GM19239 (cell line): ENCODE data around the gene RBMS2.
"Not testable (repeated sequence)": the region's sequence is repeated elsewhere in the genome, so short reads cannot be mapped to it uniquely, and the experiment has no call there.

Experiments used
- DNase-seq: peaks from one replicate; pipeline ENCODE4 v3.0.0; 2011; ENCODE audit warnings: low spot score; ENCODE audit not compliant: insufficient read length
- FAIRE-seq: peaks from 2 replicates; lab custom pipeline; 2011; peaks lifted over from hg19 to GRCh38; lab: Jason Lieb, UNC

The RBMS2 gene, protein sequence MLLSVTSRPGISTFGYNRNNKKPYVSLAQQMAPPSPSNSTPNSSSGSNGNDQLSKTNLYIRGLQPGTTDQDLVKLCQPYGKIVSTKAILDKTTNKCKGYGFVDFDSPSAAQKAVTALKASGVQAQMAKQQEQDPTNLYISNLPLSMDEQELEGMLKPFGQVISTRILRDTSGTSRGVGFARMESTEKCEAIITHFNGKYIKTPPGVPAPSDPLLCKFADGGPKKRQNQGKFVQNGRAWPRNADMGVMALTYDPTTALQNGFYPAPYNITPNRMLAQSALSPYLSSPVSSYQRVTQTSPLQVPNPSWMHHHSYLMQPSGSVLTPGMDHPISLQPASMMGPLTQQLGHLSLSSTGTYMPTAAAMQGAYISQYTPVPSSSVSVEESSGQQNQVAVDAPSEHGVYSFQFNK

DNA sequence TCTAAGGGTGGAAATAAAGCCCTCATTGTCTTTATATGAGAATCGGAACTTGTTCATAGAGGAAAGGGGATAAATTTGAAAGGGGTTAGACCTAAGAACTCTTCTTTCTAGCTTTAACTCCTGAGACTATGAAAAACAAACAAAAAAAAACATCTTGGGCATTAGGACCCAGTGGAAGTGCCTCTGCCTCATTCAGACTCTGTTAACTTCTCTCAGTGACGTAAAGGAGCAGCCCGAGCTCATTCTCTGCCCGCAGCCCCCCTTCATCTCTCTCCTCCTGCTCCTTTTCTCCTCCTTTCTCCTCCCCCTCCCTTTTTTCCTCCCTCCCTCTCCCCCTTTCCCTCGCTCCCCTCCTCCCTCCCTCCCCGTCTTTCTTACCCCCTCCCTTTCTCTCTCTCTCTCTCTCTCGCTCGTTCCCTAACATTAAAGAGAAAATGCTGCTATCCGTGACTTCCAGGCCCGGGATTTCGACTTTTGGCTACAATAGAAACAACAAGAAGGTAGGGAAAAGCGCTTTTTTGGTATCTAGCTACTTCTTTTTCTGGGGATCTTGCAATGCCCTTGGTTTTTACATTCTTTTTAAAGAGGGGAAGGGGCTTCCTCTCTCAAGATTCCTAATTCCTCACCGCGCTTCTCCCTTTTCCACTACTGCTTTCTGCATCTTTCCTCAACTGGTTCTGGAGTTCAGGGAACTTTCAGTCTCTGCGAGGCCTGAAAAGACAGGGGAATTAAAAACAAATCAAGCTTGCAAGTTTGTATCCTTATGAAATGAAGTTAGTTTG, at the start of gene RBMS2:
TSS of gene RBMS2 (plus strand) at position 231 of the 782 bp plus-strand sequence. CDS start at position 435, 204 bp downstream.
- DNase-seq (no peak), FAIRE-seq (peak; percentile 71)

DNA sequence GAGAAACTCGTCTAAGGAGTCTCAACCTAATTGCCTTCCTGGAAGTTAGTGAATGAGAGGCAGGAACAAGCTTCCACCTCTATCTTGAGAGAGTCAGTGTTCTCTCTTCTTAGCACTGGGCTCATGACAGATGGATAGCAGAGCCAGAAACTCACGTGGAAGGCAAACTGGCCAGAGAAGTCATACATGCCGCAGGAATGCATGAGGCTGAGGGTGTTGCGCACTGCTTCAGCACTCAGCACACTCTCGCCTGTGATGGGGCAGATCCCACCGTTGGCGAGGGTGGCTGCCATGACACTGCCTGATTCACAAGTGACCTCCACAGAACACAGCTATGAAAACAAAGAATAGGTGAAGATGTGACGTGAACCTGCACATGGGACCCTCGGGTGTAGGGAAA, 47.2 kb upstream of the RBMS2 start:
- FAIRE-seq = no peak
- no peak for DNase-seq

DNA sequence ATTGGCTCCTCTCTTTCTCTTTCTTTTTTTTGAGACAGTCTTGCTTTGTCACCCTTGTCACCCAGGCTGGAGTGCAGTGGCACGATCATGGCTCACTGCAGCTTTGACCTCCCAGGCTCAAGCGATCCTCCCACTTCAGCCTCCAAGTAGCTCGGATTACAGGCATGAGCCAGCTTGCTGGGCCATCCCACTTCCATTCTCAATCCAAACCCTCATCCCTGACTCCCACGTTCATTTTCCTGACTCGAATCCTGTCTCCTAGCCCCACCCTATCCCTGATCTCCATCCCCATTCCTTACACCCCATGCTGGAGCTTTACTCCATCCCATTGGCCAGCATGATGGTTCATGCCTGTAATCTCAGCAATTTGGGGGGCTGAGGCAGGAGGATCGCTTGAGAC, 45.5 kb upstream of the RBMS2 start:
- no peak for DNase-seq
- no peak for FAIRE-seq

DNA sequence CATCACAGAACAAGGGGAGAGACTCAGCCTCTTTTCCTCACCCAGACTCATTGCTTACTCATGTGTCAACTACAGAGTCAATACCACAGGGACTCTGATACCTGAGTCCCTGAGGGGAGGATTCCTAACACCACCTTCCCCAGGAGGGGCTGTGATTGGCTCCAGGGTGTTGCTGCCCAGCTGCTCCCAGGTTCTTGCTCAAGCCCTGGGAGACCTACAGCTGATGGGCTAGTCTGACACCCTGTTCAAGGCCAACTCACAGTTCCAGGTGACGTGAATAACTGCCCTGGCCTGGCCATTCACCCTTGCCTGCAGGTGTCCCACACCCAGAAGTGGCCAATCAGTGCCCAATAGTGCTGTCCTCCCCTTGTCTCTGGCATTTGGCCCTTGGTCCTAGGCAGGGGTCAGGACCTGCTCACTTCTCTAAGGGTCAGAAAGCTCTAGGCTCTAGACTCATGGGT, 44.6 kb upstream of the RBMS2 start:
- FAIRE-seq = no peak
- no peak for DNase-seq

DNA sequence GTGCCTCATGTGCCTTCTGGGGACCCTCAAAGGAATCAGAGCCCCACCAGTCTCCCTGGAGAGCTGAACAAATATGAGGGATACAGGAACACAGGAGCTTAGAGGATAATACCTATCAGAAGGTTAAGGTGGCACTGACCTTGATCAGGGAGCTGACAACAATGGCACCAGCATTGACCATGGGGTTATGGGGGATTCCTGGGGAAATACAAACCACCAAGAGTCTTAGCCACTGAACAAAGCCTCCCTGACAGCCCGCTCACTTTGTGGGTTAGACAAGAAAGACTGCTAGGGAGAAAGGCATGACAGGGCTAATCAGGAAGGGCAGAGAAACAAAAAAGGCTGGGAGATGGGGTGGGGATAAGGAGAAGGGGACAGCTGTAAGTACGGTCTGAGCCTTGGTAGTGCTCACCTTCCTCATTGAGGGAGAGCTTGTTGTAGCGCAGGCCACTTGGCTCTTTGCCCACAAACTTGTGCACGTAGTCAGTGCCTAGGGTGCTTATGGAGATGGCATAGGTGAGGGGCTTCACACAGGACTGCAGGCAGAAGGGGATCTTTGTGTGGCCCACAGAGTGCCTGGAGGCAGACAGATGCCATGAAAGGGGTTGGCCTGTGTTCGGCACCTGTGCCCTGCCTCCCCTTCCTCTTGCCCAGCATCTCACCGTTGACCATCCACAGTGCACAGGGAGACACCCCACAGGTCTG, 43.9 kb upstream of the RBMS2 start:
- FAIRE-seq (no peak), DNase-seq (no peak)

DNA sequence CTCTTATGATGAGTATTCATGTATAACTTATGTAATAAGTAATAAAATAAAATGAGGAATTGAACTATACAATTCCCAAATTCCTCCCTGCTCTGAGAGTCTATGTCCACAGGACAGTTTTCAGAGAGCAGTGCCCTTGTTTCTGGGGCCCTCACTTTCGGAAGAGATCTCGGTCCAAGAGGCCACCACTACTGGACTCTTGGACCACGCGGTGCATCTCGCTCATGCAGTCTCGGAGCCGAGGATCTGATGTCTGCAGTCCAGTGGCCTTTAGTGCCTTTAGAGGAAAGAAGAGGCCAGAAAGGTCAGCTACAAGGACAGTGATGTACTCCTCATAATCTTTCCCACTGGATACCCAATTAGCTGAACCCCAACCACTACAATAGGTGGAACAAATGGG, 42.0 kb upstream of the RBMS2 start:
- FAIRE-seq = no peak
- no peak for DNase-seq

DNA sequence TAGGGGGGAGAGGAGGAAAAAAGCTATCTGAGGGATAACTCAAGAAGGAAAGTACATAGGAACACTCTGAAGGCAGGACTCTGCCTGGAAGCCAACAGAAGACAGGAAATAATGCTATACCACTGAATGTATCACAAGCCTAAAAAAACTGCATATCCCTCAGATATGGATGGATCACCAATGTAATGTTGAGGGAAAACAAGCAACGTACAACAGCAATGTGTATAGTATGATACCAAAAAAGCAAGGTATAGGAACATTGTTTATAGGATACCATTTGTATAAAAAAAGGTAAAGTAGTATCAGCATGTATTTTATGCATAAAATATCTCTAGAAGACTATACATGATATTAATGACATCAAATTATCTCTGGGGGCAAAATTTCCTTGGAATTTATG, 37.1 kb upstream of the RBMS2 start:
- DNase-seq = no peak
- FAIRE-seq = no peak

DNA sequence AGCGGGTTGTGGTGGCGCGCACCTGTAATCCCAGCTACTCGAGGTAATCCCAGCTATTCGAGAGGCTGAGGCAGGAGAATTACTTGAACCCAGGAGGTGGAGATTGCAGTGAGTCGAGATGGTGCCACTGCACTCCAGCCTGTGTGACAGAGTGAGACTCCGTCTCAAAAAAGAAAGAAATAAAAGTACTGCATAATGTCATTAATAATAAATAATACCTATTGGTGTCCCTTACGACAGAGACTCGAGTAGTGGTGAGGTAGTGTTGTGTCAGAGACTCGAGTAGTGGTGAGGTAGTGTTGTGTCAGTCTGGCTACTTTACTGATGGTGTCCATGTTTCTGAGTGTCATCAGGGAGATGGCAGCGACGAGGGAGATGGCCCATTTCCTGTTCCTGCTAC, 34.9 kb upstream of the RBMS2 start:
- no peak for FAIRE-seq
- DNase-seq = no peak

DNA sequence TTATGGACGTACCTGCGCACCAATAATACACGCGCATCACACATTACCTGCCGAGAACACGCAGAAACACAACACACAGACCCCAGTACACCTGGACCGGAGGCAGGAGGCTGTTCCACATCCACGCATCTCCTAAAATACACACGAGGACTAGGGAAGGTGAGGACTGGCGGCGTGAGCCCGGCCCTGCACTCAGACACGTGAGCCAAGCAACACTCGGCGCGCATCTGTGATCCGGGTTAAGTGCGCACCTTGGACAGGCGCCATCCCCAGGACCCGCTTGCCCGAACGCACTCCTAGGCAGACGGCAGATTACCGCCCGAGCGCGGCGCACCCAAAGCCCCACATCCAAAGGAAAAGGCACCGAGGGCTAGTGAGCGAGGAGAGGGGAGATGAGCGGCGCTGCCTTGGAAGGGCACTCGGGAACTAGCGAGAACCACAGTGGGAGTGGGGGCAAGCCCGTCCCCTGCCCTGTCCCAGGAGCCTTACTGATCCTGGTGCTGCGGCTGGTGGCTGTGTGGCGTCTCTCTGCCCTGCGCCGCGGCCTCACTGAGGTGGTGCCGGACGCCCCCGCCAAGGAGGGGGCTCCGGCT, 34.1 kb upstream of the RBMS2 start:
- DNase-seq (no peak), FAIRE-seq (no peak)

DNA sequence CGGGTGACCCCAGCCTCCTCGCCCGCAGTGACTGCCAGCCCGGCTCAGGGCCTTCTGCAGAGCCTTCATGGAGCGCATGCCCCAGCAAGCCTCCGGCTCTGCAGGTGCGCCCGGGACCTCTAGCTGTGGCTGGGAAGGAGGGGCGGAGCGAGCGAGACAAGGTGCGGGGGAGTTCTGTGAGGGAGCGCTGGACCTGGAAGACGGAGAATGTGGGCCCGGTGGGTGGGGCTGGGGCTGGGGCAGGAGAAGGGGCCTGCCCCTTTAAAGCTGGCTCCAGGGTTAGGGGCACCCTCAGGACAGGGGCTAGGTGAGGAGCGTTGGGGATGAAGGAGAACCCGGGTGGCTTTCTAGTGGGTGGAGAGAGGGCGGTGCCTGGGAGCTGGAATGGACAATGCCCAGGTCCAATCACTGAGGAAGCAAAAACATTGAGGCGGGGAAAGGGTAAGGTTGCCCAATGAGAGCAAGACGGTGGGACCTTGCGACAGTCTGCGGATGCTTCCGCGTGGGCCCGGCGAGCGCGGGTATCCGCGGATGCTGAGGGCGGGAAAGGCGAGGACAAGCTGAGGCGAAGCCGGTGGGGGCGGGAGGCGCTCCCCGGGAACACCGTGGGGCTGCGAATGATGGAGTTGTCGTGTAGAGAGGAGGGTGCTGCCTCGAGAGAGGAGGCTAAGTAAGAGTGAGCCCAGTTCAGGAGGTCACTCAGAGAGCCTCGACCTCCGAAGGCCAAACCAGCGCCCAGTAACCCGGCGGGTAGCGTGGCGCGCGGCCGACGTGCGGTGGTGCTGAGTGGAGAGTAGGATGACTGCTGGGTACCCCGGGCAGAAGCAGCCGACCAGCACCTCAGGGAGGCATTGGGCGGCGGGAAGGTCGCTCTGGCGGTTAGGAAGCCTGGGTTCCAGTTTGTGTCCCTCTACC, 33.3 kb upstream of the RBMS2 start, which contains the start of gene GLS2:
TSS of gene GLS2 (minus strand) at position 121 of the 915 bp plus-strand sequence. CDS start at position 78, 43 bp downstream.
- DNase-seq (peak; percentile 88), FAIRE-seq (peak; percentile 70)

DNA sequence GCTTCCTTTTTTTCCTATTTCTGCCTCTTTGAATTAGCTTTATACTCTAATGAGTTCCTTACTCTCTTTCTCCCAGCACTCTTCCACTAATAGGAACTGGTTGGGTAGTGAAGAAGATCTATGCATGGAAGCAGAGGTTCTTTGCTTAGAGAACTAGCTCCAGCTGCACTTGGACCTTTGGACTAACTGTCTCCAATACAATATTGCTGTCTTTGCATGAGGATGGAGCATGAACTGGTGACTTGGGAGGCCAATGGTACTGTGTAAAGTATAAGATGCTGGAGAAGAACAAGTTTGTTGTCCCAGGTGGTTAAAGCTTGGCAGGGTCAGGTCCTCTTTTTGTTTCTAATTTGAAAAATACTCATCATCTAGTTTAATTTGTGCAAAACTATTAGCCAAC, 31.3 kb upstream of the RBMS2 start:
- no peak for FAIRE-seq
- no peak for DNase-seq

DNA sequence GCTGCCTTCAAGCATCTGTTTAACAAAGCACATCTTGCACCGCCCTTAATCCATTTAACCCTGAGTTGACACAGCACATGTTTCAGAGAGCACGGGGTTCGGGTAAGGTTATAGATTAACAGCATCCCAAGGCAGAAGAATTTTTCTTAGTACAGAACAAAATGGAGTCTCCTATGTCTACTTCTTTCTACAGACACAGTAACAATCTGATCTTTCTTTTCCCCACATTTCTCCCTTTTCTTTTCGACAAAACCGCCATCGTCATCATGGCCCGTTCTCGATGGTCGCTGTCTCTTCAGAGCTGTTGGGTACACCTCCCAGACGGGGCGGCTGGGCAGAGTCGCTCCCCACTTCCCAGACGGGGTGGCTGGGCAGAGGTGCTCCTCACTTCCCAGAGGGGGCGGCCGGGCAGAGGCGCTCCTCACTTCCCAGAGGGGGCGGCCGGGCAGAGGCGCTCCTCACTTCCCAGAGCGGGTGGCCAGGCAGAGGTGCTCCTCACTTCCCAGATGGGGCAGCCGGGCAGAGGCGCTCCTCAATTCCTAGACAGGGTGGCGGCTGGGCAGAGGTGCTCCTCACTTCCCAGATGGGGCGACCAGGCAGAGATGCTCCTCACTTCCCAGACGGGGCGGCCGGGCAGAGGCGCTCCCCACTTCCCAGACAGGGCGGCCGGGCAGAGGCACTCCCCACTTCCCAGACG, 28.1 kb upstream of the RBMS2 start:
- DNase-seq, FAIRE-seq: not testable (repeated sequence)

DNA sequence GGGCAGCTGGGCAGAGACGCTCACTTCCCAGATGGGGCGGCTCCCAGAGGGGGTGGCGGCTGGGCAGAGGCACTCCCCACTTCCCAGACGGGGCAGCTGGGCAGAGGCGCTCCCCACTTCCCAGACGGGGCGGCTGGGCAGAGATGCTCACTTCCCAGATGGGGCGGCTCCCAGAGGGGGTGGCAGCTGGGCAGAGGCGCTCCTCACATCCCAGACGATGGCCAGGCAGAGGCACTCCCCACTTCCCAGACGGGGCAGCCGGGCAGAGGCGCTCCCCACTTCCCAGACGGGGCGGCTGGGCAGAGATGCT, 27.6 kb upstream of the RBMS2 start:
- DNase-seq, FAIRE-seq: not testable (repeated sequence)

DNA sequence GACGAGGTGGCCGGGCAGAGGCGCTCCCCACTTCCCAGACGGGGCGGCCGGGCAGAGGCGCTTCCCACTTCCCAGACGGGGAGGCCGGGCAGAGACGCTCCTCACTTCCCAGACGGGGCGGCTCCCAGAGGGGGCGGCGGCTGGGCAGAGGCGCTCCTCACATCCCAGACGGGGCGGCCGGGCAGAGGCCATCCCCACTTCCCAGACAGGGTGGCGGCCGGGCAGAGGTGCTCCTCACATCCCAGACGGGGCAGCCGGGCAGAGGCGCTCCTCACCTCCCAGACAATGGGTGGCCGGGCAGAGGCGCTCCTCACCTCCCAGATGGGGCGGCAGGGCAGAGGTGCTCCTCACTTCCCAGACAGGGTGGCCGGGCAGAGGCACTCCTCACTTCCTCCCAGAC, 27.1 kb upstream of the RBMS2 start:
- not testable (repeated sequence) for DNase-seq, FAIRE-seq

DNA sequence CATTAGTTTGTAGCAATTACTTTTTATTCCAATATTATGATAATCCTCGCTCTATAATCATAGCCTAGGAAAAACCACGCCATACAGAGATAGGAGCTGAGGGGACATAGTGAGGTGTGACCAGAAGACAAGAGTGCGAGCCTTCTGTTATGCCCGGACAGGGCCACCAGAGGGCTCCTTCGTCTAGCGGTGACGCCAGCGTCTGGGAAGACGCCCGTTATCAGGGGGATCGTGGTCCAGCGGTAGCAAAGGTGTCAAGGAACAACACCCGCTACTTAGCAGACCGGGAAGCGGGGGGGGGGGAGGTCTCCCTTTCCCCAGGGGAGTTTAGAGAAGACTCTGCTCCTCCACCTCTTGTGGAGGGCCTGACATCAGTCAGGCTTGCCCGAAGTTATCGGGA, 24.9 kb upstream of the RBMS2 start:
- not testable (repeated sequence) for FAIRE-seq, DNase-seq

DNA sequence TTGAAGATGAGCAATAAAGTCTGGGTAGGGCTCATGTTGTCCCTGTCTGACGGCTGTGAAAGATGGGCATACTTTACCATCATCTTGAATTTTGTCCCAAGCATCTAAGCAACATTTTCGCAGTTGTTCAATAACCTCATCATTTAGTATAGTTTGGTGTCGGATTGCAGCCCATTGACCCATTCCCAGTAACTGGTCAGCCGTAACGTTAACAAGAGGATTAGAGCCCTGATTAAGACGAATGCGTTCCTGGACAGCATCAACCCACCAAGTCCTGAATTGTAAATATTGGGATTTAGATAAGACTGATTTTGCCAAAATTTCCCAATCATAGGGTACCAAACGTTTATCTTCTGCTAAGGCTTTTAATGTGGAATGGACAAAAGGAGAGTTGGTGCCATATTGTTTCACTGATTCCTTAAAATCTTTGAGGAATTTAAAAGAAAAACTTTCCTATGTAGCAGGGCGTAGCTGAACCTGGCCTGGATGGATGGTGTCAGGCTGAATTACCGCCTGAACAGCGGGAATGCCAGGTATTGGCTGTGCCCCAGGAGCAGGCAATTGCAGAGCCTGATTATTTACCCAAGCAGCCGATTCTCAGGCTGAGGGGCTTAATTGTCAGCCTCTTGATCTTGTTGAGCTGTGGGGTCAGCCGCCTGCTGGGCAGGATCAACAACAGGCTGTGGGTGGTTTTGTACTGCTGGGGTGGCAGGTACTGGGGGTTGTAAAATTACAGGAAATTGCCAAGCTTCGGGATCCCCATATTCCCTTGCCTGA, 23.3 kb upstream of the RBMS2 start:
- FAIRE-seq, DNase-seq: not testable (repeated sequence)

DNA sequence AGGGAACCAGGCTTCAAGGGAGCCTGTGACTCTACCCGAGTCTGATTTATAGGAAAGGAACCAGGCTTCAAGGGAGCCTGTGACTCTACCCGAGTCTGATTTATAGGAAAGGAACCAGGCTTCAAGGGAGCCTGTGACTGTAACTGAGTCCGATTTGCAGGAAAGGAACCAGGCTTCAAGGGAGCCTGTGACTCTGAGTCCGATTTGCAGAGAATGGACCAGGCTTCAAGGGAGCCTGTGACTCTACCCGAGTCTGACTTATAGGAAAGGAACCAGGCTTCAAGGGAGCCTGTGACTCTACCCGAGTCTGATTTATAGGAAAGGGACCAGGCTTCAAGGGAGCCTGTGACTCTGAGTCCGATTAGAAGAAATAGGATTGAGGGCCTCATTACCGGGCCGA, 22.2 kb upstream of the RBMS2 start:
- FAIRE-seq, DNase-seq: not testable (repeated sequence)

DNA sequence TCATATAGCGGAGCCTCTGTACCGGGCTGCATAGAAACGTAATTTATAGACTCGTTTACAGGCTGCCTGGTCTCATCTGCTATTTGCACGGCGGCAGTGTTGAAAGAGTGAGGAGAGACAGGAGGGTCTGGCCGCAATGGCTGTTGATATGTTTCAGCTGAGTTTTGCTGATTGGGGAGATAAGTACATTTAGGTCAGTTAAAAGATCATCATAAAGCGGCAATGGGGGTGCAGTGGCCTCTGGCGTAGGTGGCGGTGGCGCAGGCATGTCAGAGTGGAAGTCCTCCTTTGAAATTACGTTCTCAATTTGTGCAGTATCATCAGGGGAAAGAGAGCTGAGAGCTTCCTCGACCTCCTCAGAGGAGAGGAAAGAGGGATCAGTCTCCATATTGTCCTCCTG, 21.7 kb upstream of the RBMS2 start:
- not testable (repeated sequence) for DNase-seq, FAIRE-seq
